Thyroid gland (tissue), 4 donors: ENCODE results near the gene TNS3.

Source experiments
- CTCF ChIP-seq, 6 experiments: fragments of 200-600 bp in 3 of 6; fragments of 450-650 bp in 3 of 6; sonication (generic) in 3 of 6; IDR thresholded peaks; one replicate each; pipeline ENCODE4 v1.5.1; 2016 to 2019; ENCODE audit warnings: antibody characterized with exemption in 6 of 6, mild to moderate bottlenecking in 2 of 6, inconsistent platforms in 1 of 6, moderate library complexity in 1 of 6
- POLR2A ChIP-seq, 2 donors: fragments of 450-650 bp; IDR thresholded peaks; one replicate each; pipeline ENCODE4 v1.6.1; 2017; ENCODE audit warnings: antibody characterized with exemption in 2 of 2, mild to moderate bottlenecking in 2 of 2, moderate library complexity in 1 of 2

- TF ChIP-seq CTCF (IDR thresholded peaks at IDR 0.05) (no peak), POLR2A (IDR thresholded peaks at IDR 0.05) (no peak)
These were observed 356.4 kb downstream of the TNS3 start for GRCh38 chr7:47225387-47226131.
